Smooth muscle cell (in vitro differentiated cells): ENCODE data around the gene PACS2. TPM values are rescaled to one million over a fixed set of nuclear protein-coding genes. Genes with fewer than 3 reads are reported as not detected.

Source experiments
- DNase-seq: peaks from one replicate; lab custom pipeline; 2025; ENCODE audit not compliant: unreplicated experiment; lab: John Stamatoyannopoulos, UW
- H2AFZ ChIP-seq: fragments of 200-600 bp; sonication (generic); 2 replicates; pipeline ENCODE4 v1.6.0; 2016; ENCODE audit warnings: antibody characterized with exemption, low read depth, mild to moderate bottlenecking
- H3F3A ChIP-seq: fragments of 200-600 bp; sonication (generic); 2 replicates; pipeline ENCODE4 v1.6.0; 2017; ENCODE audit warnings: antibody characterized with exemption, low read depth
- H3K27ac ChIP-seq: fragments of 200-600 bp; sonication (generic); 2 replicates; pipeline ENCODE4 v1.5.1; 2016; ENCODE audit warnings: low read depth, mild to moderate bottlenecking
- H3K27me3 ChIP-seq: fragments of 200-600 bp; sonication (generic); 2 replicates; pipeline ENCODE4 v1.6.1; 2016; ENCODE audit warnings: low read depth, mild to moderate bottlenecking
- H3K36me3 ChIP-seq: fragments of 200-600 bp; sonication (generic); 2 replicates; pipeline ENCODE4 v1.5.1; 2016; ENCODE audit warnings: low read depth
- H3K4me1 ChIP-seq: fragments of 200-600 bp; sonication (generic); 2 replicates; pipeline ENCODE4 v1.5.1; 2016; ENCODE audit warnings: low read depth
- H3K4me2 ChIP-seq: fragments of 200-600 bp; sonication (generic); 2 replicates; pipeline ENCODE4 v1.6.0; 2016; ENCODE audit warnings: mild to moderate bottlenecking
- H3K4me3 ChIP-seq: fragments of 200-600 bp; sonication (generic); 2 replicates; pipeline ENCODE4 v1.5.1; 2016; ENCODE audit warnings: mild to moderate bottlenecking
- H3K79me2 ChIP-seq: fragments of 200-600 bp; sonication (generic); 2 replicates; pipeline ENCODE4 v1.6.0; 2016; ENCODE audit warnings: low read depth, mild to moderate bottlenecking
- H3K9ac ChIP-seq: fragments of 200-600 bp; sonication (generic); 2 replicates; pipeline ENCODE4 v1.6.0; 2016; ENCODE audit warnings: low read depth
- H3K9me3 ChIP-seq: fragments of 200-600 bp; sonication (generic); replicated peaks from 2 replicates; pipeline ENCODE4 v1.5.1; 2016; ENCODE audit warnings: low read depth
- H4K20me1 ChIP-seq: fragments of 200-600 bp; sonication (generic); 2 replicates; pipeline ENCODE4 v1.6.0; 2016; ENCODE audit warnings: low read depth
- CTCF ChIP-seq: fragments of 200-600 bp; sonication (generic); IDR thresholded peaks from 2 replicates; pipeline ENCODE4 v1.5.1; 2017; ENCODE audit warnings: borderline replicate concordance, mild to moderate bottlenecking, antibody characterized with exemption; ENCODE audit not compliant: insufficient read depth, poor library complexity, severe bottlenecking
- WGBS: methylation state at CpG from one replicate; pipeline ENCODE4 v1.1.7; 2016; ENCODE audit warnings: low lambda C conversion rate; 5-methylcytosine and 5-hydroxymethylcytosine counted together
- polyA plus RNA-seq: library from polyadenylated mRNA; unstranded; fragments of >200 nt; fragmentation: Nextera tagmentation; extraction: Ambion mirVana; gene quantifications from 2 replicates; pipeline ENCODE4 v1.2.1, GENCODE V29; 2016
- total RNA-seq: library from RNA; depleted of rRNA; stranded (reverse); fragments of >200 nt; gene quantifications from 2 replicates; pipeline ENCODE4 v1.2.3, GENCODE V29; 2014

PACS2 gene
- total and polyA plus RNA-seq, 2 experiments from 2014 or later, result 36.9 to 49.1 TPM

GRCh38 chr14:105439710-105440553, 125.4 kb downstream of the PACS2 start:
- Histone ChIP-seq H3K9me3 (no peaks in the 10 kb centered on the region), H3K79me2 (peaks cover 31% of the 10 kb centered on the region)
- no peak for TF ChIP-seq CTCF

DNA sequence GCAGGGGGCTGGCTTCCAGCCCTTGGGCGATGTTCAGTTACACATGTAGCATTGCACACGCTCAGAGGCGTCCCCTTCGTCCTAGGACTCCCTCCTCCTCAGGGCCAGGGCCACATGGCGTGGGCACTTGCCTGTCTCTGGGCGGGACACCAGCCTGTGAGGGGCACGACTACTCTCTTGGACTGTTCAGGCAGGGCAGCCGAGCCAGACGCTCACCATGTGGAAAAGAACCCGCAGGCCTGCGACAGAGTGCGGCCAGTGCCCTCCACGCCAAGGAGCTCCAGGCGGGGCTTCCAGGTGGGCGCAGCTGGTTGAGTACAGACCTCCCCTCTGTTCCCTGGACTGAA, 126.0 kb downstream of the PACS2 start:
- no peaks in the 10 kb centered on the region for H3K36me3 ChIP-seq

More at GRCh38 chr14:105439710-105440553, 125.4 kb downstream of the PACS2 start:
- Histone ChIP-seq H3F3A (no peaks in the 10 kb centered on the region), H2AFZ (no peak overlapping the region), H4K20me1 (peaks cover 68% of the 10 kb centered on the region), H3K27ac (no peak overlapping the region), H3K27me3 (no peaks in the 10 kb centered on the region), H3K9ac (no peak overlapping the region), H3K36me3 (no peaks in the 10 kb centered on the region), H3K4me2 (no peak overlapping the region), H3K4me3 (no peak overlapping the region), H3K4me1 (no peaks in the 10 kb centered on the region)
- no peak for DNase-seq
- 96% methylated on average over 33 of the region's 33 CpGs for WGBS

DNA sequence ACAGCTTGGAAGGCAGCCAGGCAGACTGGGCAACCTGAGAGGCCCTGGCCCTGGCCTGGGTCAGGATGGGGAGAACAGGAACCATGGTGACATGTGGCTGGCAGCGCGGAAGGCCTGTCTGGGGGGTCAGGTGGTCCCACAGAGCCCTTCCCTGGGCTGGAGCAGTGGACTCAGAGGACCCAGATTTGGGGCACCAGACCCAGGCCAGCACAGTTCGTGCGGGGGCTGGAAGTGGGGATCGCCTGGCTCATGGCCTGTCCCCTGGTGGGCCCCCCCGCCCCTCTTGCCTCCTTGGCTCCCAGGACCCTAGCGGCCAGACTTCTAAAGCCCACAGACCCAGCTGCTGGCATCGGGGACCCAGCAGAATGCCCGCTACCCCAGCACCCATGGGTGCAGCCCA, 126.4 kb downstream of the PACS2 start:
- Histone ChIP-seq H3K4me2 (no peak overlapping the region), H3K36me3 (no peaks in the 10 kb centered on the region), H3K4me3 (no peak overlapping the region), H3K79me2 (peaks cover 20% of the 10 kb centered on the region), H3K4me1 (no peaks in the 10 kb centered on the region), H3K9ac (no peak overlapping the region), H3K27ac (no peak overlapping the region), H3K9me3 (no peaks in the 10 kb centered on the region), H2AFZ (no peak overlapping the region), H3K27me3 (no peaks in the 10 kb centered on the region), H4K20me1 (peaks cover 68% of the 10 kb centered on the region), H3F3A (no peaks in the 10 kb centered on the region)
- no peak for DNase-seq
- no peak for TF ChIP-seq CTCF
- WGBS, result 96% methylated on average over 6 of the region's 9 CpGs

More for the DNA sequence above, 126.0 kb downstream of the PACS2 start:
- H3K4me1 ChIP-seq, result no peaks in the 10 kb centered on the region
- peaks cover 25% of the 10 kb centered on the region for H3K79me2 ChIP-seq
- H3K27me3 ChIP-seq, result no peaks in the 10 kb centered on the region
- 98% methylated on average over 15 of the region's 15 CpGs for WGBS
- no peak for TF ChIP-seq CTCF
- H3K9ac ChIP-seq, result no peak overlapping the region
- no peak overlapping the region for H3K4me3 ChIP-seq
- peaks cover 68% of the 10 kb centered on the region for H4K20me1 ChIP-seq
- no peak overlapping the region for H3K27ac ChIP-seq
- no peaks in the 10 kb centered on the region for H3K9me3 ChIP-seq
- no peak overlapping the region for H2AFZ ChIP-seq
- H3K4me2 ChIP-seq, result no peak overlapping the region
- H3F3A ChIP-seq, result no peaks in the 10 kb centered on the region
- no peak for DNase-seq

DNA sequence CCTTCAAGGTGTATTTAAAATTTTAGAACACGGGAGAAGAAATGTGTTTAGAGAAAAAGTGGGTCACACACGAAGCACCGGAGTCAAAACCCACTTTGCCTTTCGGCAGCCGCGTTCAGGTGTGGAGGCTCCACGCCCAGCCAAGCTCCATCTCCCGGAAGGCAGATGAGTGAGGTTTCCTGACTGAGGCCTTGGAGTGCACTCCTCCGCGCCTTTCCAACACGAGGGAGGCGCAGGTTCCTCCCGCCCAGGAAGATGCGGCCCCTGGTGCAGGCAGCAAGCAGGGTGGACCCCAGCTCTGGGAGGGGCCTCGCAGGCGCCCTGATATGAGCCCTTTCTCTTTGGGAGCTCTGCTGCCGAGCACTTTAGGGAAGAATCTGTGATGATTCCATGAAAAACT, 127.6 kb downstream of the PACS2 start:
- no peak overlapping the region for H3K9ac ChIP-seq
- 85% methylated on average over 17 of the region's 17 CpGs for WGBS
- H2AFZ ChIP-seq, result no peak overlapping the region
- DNase-seq, result no peak
- no peaks in the 10 kb centered on the region for H3K9me3 ChIP-seq
- H3K4me3 ChIP-seq, result no peak overlapping the region
- no peak for TF ChIP-seq CTCF
- H3K79me2 ChIP-seq, result peaks cover 9% of the 10 kb centered on the region
- H4K20me1 ChIP-seq, result peaks cover 68% of the 10 kb centered on the region
- H3K27me3 ChIP-seq, result no peaks in the 10 kb centered on the region
- H3K36me3 ChIP-seq, result no peaks in the 10 kb centered on the region
- H3F3A ChIP-seq, result no peaks in the 10 kb centered on the region
- no peak overlapping the region for H3K4me2 ChIP-seq
- no peak overlapping the region for H3K27ac ChIP-seq
- H3K4me1 ChIP-seq, result no peaks in the 10 kb centered on the region
